Hippocampal formation (tissue), 2 donors: ENCODE data around the gene E2F1.

Source experiments
- DNase-seq, 2 donors: peaks; one replicate each; lab custom pipeline; 2025; lab: John Stamatoyannopoulos, UW

The E2F1 gene

GRCh38 chr20:33686100-33686983 lies at the start of gene E2F1:
Gene E2F1 (minus strand): TSS chr20:33686385. CDS start chr20:33686264, 121 bp downstream.
- peak; percentile 87 to 94 for DNase-seq

GRCh38 chr20:33733654-33734576 lies 47.7 kb upstream of the E2F1 start:
- DNase-seq: no peak

- peak; percentile 93 to 96 for DNase-seq
These were observed 46.2 kb upstream of the E2F1 start for GRCh38 chr20:33732166-33732970.

- DNase-seq: peak; percentile 93 to 96
These were observed 45.5 kb upstream of the E2F1 start, which contains the start of gene ZNF341 for GRCh38 chr20:33731693-33732165. Gene ZNF341 (plus strand): TSS chr20:33731996. CDS start chr20:33732022, 26 bp downstream.

- no peak for DNase-seq
These were observed 44.9 kb upstream of the E2F1 start for GRCh38 chr20:33730946-33731692.

GRCh38 chr20:33729101-33729500 lies 42.9 kb upstream of the E2F1 start:
- no peak for DNase-seq

- DNase-seq: no peak
These were observed 42.3 kb upstream of the E2F1 start for GRCh38 chr20:33728463-33728862.

GRCh38 chr20:33727806-33728205 lies 41.6 kb upstream of the E2F1 start:
- DNase-seq: no peak

- DNase-seq: no peak
These were observed 40.9 kb upstream of the E2F1 start for GRCh38 chr20:33727115-33727479.

- no peak for DNase-seq
These were observed 39.6 kb upstream of the E2F1 start for GRCh38 chr20:33725607-33726264.

GRCh38 chr20:33724439-33725094 lies 38.4 kb upstream of the E2F1 start:
- no peak for DNase-seq

- no peak for DNase-seq
These were observed 35.4 kb upstream of the E2F1 start for GRCh38 chr20:33721391-33722140.

GRCh38 chr20:33719989-33720709 lies 34.0 kb upstream of the E2F1 start, which contains the start of gene PXMP4:
Gene PXMP4 (minus strand): TSS chr20:33720310. CDS start chr20:33720207, 103 bp downstream.
- peak; percentile 95 to 99 for DNase-seq

- no peak for DNase-seq
These were observed 33.2 kb upstream of the E2F1 start for GRCh38 chr20:33719277-33719988.

- DNase-seq: no peak
These were observed 30.3 kb upstream of the E2F1 start for GRCh38 chr20:33716498-33716897.

- DNase-seq: no peak
These were observed 27.7 kb upstream of the E2F1 start for GRCh38 chr20:33713865-33714367.

- no peak for DNase-seq
These were observed 25.2 kb upstream of the E2F1 start for GRCh38 chr20:33711446-33711738.
